OCI-M1 (cell line): ENCODE data around the gene PGA5.

Source experiments
- DNase-seq: peaks from one replicate; lab custom pipeline; 2025; lab: John Stamatoyannopoulos, UW

PGA5 gene

DNA sequence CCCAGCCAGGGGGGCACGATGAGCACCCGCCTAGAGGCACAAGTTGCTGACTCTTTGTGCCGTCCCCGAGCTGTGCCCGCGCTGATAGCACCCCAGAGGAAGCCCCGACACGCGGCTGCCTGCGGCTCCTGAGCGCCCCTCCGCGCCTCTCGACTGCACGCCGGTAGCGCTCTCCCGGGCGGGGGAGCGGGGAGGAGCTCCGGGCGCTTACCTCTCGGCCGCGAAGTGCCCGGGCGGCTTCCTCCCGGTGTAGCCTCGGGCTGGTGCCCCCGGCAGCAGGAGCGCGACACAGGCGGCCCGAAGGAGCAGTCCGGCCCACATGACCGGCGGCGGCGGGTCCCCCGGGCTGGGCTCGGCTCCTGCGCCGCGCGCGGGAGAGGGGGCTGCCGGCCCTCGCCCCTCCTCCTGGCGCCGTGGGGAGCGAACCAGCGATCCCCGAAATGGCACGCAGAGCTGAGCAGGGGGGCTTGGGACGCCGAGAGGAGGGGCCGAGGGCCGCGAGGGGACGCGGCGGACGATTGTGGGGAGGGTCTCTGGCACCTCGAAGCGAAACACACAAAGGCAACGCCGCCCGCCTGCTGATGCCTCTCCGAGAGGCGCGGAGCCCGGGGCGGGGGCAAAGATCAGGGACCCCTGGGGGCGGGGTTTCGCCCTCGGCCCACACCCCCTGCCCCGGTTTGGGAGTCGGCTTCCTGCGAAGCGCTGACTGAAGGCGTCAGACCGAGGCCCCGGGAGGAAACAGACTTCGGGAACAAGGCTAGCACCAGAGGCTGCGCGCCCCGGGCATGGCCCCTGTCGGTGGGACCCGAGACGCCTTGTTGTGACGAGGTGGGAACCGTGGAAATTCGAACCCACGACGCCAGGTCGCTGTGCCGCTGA, 54.0 kb downstream of the PGA5 start, which contains the start of gene VWCE:
Gene VWCE (minus strand): TSS at position 600 of the 879 bp plus-strand sequence. CDS start 279 bp downstream, at position 321.
- DNase-seq = peak; percentile 78

DNA sequence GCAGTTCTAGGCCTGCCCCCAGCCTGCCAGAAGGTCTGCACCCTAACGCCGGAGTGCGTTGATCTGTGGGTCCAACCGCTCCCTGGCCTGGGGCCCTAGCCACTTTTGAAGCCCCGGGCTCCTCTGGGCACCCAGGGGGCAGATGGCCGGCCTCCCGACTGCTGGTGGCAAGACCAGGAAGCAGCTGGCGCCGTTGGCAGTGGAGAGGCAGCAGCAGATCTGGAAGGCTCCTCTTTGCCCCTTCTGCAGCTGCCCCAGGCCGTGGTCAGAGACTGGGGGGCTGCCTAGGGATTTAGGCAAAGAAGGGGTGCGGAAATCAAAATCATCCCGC, 54.6 kb downstream of the PGA5 start:
- no peak for DNase-seq

DNA sequence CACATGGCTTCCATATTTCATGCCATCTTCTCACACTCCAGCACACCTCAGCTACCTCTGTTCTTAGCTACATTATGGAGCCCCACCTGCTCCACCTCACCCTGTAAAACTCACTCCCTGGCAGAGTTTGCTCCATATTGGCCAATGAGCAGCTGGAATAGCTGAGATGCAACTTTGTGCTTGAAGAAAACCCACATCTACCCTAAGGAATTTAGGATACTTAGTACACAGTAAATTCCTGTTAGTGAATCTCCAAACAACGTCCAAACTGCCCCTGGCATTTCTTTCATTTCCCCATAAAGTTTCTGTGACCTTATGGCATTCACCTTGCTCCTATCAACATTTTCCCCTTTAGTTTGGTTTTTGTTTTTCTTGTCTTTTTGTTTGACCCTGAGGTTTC, 56.4 kb downstream of the PGA5 start:
- DNase-seq = no peak

DNA sequence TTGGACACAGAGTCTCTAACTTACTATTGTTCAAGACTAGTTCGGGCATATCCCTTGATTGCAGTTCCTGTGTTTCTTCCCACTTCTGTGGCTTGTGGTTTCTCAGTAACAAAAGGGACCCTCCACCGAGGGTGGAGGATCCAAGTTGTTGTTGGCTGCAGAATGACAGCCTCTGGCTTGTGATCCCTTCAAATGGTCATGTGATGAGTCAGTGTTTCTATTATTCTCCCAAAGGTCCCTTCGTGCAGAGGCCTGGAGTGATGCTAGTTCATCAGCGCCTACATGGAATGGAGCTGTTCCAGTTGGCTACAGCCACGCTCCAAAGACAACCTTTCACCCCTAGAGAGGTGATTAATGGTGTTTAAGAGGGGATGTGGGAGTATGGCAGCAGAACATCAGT, 56.8 kb downstream of the PGA5 start:
- peak; percentile 29 for DNase-seq

DNA sequence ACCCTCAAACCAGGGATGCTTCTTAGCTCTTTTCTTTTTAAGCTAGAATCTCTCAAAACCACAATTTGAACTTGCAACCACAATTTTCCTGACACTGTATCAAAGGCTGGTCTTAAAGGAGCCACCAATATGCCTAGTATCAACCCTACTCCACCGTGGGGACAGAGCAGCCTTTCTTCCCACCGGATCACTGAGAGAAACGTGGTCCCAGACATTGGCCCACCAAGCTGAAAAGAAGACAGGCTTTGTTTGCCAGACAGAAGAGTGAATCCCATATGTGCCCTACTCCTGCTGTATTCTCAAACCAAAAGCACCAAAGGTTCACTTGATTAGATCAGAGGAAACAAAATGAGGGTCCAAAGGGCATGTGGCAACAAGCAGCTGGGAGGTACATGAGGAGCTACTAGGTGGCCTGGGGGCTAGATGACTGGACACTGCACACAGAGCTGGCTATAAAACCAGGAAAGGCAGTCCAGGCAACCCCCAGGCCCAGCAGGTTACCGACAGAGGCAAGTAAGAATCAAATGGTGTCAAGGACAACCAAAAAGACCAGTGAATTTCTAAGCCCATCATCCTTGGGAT, 57.8 kb downstream of the PGA5 start:
- DNase-seq = no peak
